ENCODE data around the gene AGXT2. TPM values are rescaled to one million over a fixed set of nuclear protein-coding genes. Genes with fewer than 3 reads are reported as not detected.

AGXT2 gene
- total RNA-seq, 1 donor from 2014 or later, result not detected

GRCh38 chr5:34957857-34958690 lies 89.7 kb downstream of the AGXT2 start:
- peak; percentile 57 for DNase-seq

GRCh38 chr5:34957321-34957720 lies 90.4 kb downstream of the AGXT2 start:
- DNase-seq, result no peak

Other genes with a start within 250 kb of the AGXT2 start
- under 0.01 TPM in 1 of 2 replicates, not detected in the other for gene TTC23L, start 208.8 kb downstream of the AGXT2 start, total RNA-seq
- 13.8 and 18.5 TPM in 2 replicates for gene RAD1, start 132.4 kb downstream of the AGXT2 start, total RNA-seq
- 27.7 and 28.6 TPM in 2 replicates for gene BRIX1, start 132.2 kb downstream of the AGXT2 start, total RNA-seq
- gene DNAJC21, start 118.4 kb downstream of the AGXT2 start, total RNA-seq, result 44.1 and 48.0 TPM in 2 replicates
- gene PRLR, start 182.5 kb upstream of the AGXT2 start, total RNA-seq, result not detected in 2 replicates